Fibroblast of villous mesenchyme (primary cell): ENCODE results near the gene CCDC85B. TPM values are rescaled to one million over a fixed set of nuclear protein-coding genes. Genes with fewer than 3 reads are reported as not detected.

Experiments used
- DNase-seq: peaks from one replicate; pipeline ENCODE4 v3.0.0-alpha.2; 2010; ENCODE audit warnings: low read depth
- H3K4me3 ChIP-seq: 2 replicates; pipeline ENCODE4 v1.5.1; 2011; ENCODE audit warnings: low read depth, mild to moderate bottlenecking, low read length
- total RNA-seq: library from RNA; depleted of rRNA; stranded (reverse); fragments of >200 nt; gene quantifications from 2 replicates; pipeline ENCODE4 v1.2.3, GENCODE V29; 2012
- TF ChIP-seq, protein P1 (sequence below): IDR thresholded peaks from 2 replicates; pipeline ENCODE4 v1.5.1; 2012; ENCODE audit warnings: low read depth, mild to moderate bottlenecking, low read length; ENCODE audit not compliant: insufficient read depth

Gene CCDC85B
- total RNA-seq, 1 donor: 37.1 TPM

DNA sequence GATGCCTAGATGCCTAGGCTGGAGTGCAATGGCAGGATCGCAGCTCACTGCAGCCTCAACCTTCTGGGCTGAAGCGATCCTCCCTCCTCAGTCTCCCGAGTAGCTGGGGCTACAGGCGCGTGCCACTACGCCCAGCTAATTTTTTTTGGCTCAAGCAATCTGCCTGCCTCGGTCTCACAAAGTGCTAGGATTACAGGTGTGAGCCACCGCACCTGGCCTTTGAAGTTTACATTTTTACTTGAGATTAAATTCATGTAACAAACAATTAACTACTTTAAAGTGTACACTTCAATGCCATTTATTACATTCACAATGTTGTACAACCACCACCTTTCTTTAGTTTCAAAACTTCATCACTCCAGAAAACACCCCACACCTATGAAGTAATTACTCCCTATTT, 13.2 kb downstream of the CCDC85B start:
- no peak for DNase-seq
- H3K4me3 ChIP-seq: no peak overlapping the region
- TF ChIP-seq, protein P1, sequence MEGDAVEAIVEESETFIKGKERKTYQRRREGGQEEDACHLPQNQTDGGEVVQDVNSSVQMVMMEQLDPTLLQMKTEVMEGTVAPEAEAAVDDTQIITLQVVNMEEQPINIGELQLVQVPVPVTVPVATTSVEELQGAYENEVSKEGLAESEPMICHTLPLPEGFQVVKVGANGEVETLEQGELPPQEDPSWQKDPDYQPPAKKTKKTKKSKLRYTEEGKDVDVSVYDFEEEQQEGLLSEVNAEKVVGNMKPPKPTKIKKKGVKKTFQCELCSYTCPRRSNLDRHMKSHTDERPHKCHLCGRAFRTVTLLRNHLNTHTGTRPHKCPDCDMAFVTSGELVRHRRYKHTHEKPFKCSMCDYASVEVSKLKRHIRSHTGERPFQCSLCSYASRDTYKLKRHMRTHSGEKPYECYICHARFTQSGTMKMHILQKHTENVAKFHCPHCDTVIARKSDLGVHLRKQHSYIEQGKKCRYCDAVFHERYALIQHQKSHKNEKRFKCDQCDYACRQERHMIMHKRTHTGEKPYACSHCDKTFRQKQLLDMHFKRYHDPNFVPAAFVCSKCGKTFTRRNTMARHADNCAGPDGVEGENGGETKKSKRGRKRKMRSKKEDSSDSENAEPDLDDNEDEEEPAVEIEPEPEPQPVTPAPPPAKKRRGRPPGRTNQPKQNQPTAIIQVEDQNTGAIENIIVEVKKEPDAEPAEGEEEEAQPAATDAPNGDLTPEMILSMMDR: no peak

DNA sequence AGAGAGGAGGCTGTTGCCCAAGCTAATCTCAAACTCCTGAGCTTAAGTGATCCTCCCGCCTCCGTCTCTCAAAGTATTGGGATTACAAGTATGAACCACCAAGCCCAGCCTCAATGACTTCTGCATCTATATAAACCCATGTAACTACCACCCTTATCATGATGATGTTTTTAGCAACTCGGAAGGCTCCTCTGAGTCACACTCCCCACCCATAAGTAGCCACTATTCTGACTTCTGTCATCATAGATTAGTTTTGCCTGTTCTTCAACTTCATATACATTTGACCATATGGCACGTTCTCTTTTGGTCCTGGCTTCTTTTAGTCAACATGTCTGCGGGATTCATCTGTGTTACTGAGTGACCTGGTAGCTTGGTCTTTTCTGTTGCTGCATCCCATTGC, 16.1 kb downstream of the CCDC85B start:
- no peak overlapping the region for H3K4me3 ChIP-seq
- TF ChIP-seq, protein P1: no peak
- no peak for DNase-seq

DNA sequence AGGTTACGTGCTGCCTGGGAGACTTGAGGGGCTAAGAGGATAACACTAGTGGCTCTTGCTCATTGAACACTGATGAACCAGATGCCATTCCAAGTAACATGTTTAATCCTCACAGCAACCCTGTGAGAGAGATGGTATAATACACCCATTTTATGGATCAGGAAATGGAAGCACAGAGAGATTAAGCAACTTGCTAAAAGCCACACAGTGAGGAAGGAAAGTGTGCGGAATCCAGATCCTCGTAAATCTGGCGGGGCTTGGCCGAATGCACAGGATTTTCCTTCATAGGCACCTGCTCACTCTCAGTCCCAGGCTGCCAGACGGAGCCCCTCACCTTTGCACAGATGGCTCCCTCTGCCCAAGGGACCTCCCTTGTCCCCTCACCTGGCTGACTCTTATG, 17.4 kb downstream of the CCDC85B start:
- DNase-seq: no peak
- H3K4me3 ChIP-seq: no peak overlapping the region
- TF ChIP-seq, protein P1: no peak

DNA sequence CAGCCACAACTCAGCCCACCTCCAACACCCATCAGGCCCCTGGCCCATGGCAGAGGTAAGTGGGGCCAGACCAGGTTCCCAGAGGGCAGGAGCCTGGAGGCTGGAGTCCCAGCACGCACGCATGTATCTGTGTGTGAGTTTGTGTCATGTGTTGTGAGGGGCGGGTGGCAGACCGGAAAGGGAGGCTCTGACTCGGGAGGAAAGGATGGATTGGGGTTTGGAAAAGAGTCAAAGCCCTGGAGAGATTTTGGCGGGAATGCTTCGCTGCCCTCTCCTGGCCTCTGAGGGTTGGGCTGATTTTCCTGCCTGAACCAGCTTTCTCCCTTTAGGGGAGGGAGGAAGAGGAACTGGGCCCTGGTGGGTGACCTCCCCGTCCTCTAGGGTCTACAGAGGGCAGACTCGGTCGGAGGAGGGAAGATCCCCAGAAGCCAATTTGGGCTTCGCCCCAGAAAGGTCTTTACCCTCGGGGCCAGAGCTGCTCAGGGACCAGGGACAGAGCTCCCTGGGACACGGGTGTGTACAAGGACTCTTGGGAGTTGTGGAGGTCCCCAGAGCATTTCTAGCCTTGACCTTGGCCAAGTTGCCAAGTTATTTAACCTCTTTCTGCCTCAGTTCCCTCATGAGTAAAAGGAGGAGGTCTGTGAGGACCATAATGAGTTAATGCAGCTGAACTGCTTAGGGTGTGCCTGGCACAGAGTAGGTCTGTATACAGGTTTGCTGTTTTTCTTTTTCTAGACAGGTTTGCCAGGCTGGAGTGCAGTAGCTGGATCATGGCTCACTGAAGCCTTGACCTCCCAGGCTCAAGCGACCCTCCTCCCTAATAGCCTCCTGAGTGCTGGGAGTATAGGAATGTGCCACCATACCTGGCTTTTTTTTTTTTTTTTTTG, 21.5 kb downstream of the CCDC85B start:
- TF ChIP-seq, protein P1: peak; percentile 18
- H3K4me3 ChIP-seq: no peak overlapping the region
- peak; percentile 79 for DNase-seq

DNA sequence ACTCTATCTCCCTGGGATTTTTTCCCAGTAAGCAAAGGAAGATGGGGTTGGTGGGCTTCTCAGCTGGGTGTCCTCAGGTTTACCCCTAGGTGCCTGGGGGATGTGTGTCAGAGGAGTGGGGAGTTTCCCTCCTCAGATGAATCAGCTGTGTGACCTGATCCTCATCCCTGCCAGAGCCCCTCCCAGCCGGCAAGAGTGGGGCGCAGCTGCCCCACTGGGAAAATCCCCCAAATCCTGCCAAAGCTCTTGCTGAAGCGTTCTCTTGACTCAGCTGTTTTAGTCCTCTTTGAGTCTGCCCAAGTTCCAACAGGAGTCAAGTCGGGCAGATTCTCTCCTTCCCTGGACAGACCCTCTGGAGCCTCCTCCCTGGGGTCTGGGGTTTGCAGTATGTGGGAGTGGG, 22.4 kb downstream of the CCDC85B start:
- TF ChIP-seq, protein P1: no peak
- no peak overlapping the region for H3K4me3 ChIP-seq
- peak; percentile 56 for DNase-seq

DNA sequence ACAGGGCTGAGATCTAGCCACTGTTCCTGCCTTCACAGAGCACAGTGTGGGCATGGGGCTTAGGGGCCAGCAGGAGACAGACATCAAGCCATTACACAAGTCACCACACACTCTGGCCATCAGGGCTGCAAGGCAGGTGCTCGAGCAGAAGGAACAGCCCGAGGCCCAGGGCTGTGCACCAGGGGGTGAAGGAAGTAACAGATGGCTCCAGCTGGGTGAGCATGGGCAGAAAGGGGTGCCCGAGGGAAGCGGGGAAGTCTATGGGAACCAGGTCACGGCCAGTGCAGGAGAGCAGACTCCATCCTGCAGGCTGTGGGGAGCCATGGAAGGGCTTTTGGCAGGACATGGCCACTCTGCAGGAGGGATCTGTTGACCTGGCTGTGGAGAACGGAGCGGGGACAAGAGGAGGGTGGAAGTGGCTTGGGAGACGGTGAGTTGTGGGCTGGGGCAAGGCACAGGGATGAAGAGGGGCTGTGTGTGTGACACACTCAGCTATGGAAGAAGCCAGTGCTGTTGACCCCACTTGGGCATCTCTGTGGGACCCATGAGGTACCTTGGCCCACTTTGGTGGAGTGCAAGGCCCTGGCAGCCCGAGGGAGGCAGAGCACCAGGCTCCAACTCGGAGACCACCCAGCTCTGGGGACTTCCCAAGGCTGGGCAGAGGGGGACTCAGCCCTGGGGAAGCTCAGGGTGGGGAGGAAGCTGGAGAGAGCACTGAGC, 24.8 kb downstream of the CCDC85B start:
- H3K4me3 ChIP-seq: no peak overlapping the region
- no peak for DNase-seq
- TF ChIP-seq, protein P1: no peak
